Gastroesophageal sphincter (tissue), 4 donors: ENCODE measurements around the gene CPNE5. TPM values are rescaled to one million over a fixed set of nuclear protein-coding genes. Genes with fewer than 3 reads are reported as not detected.
"Not testable (repeated sequence)": the region's sequence is repeated elsewhere in the genome, so short reads cannot be mapped to it uniquely, and the experiment has no call there.

Source experiments
- ATAC-seq: fragments of 150-250 bp; one replicate; pipeline ENCODE4 v1.9.1; 2016; ENCODE audit warnings: mild to moderate bottlenecking, moderate library complexity
- H3K27ac ChIP-seq, 4 donors: fragments of 200-600 bp; sonication (generic) in 3 of 4; 1 replicate in 3 of 4; 2 replicates in 1 of 4; pipeline ENCODE4 v1.5.1; 2016 to 2019
- H3K27me3 ChIP-seq: fragments of 200-600 bp; sonication (generic); one replicate; pipeline ENCODE4 v1.5.1; 2019
- H3K36me3 ChIP-seq, 2 donors: fragments of 200-600 bp; sonication (generic); one replicate each; pipeline ENCODE4 v1.5.1; 2019; ENCODE audit warnings: control low read depth in 1 of 2
- H3K4me1 ChIP-seq, 3 donors: fragments of 200-600 bp; sonication (generic); 1 replicate in 2 of 3; 2 replicates in 1 of 3; pipeline ENCODE4 v1.5.1; 2016 to 2019; ENCODE audit warnings: control low read depth in 2 of 3
- H3K4me3 ChIP-seq, 2 donors: fragments of 200-600 bp; sonication (generic); one replicate each; pipeline ENCODE4 v1.5.1; 2019; ENCODE audit warnings: mild to moderate bottlenecking in 1 of 2, moderate library complexity in 1 of 2
- H3K9me3 ChIP-seq, 3 donors: fragments of 200-600 bp; sonication (generic); one replicate each; pipeline ENCODE4 v1.5.1; 2017 to 2019; ENCODE audit warnings: control low read depth in 2 of 3
- CTCF ChIP-seq, 4 experiments: fragments of 200-600 bp in 2 of 4; fragments of 450-650 bp in 2 of 4; sonication (generic) in 1 of 4; IDR thresholded peaks; one replicate each; pipeline ENCODE4 v1.5.1; 2017 to 2019; ENCODE audit warnings: antibody characterized with exemption in 4 of 4, mild to moderate bottlenecking in 2 of 4, moderate library complexity in 2 of 4
- EP300 ChIP-seq: sonication (generic); formaldehyde crosslinking; IDR thresholded peaks from one replicate; pipeline ENCODE4 v1.6.1; 2017; ENCODE audit warnings: antibody characterized with exemption, mild to moderate bottlenecking
- POLR2A ChIP-seq, 2 donors: fragments of 450-650 bp; IDR thresholded peaks; one replicate each; pipeline ENCODE4 v1.6.1; 2017; ENCODE audit warnings: antibody characterized with exemption in 2 of 2, mild to moderate bottlenecking in 2 of 2, moderate library complexity in 1 of 2
- POLR2AphosphoS5 ChIP-seq: sonication (generic); formaldehyde crosslinking; IDR thresholded peaks from one replicate; pipeline ENCODE4 v1.6.1; 2017; ENCODE audit warnings: antibody characterized with exemption
- WGBS, 2 donors: methylation state at CpG; one replicate each; pipeline ENCODE4 v1.1.5; 2018; ENCODE audit warnings: low coverage in 1 of 2; 5-methylcytosine and 5-hydroxymethylcytosine counted together
- total RNA-seq, 4 donors: library from RNA; depleted of rRNA; stranded (reverse); fragments of >200 nt; gene quantifications; one replicate each; pipeline ENCODE4 v1.1.0, GENCODE V29; 2016

The CPNE5 gene
- total RNA-seq, 4 donors from 2014 or later: 0.42 to 2.3 (median 1.5) TPM

GRCh38 chr6:36724514-36725390 lies 114.5 kb downstream of the CPNE5 start:
- 31 to 40% methylated on average over 7 to 12 of the region's 13 CpGs for WGBS, 2 donors
- no peaks in the 10 kb centered on the region for H3K27me3 ChIP-seq
- no peaks in the 10 kb centered on the region for H3K36me3 ChIP-seq
- H3K4me3 ChIP-seq: no peak overlapping the region
- H3K27ac ChIP-seq: no peak overlapping the region
- no peak for TF ChIP-seq POLR2A (IDR thresholded peaks at IDR 0.05)
- peak in 3 of 4 experiments; percentile 35 to 59 (median 57) for TF ChIP-seq CTCF (IDR thresholded peaks at IDR 0.05)
- no peaks in the 10 kb centered on the region for H3K9me3 ChIP-seq
- ATAC-seq: peak; percentile 50
- peaks cover 0 to 6% (median 0%) of the 10 kb centered on the region in 3 donors for H3K4me1 ChIP-seq

- not testable (repeated sequence) for H3K9me3 ChIP-seq, ATAC-seq, H3K4me3 ChIP-seq, H3K4me1 ChIP-seq, H3K36me3 ChIP-seq, H3K27ac ChIP-seq, H3K27me3 ChIP-seq
- 83 to 86% methylated on average over 4 of the region's 4 CpGs for WGBS, 2 donors
These were observed 115.3 kb downstream of the CPNE5 start for GRCh38 chr6:36723992-36724391.

- Histone ChIP-seq H3K27ac (no peak overlapping the region), H3K36me3 (no peaks in the 10 kb centered on the region), H3K27me3 (no peaks in the 10 kb centered on the region), H3K4me3 (no peak overlapping the region), H3K9me3 (no peaks in the 10 kb centered on the region), H3K4me1 (no peaks in the 10 kb centered on the region)
- no peak for ATAC-seq
- WGBS, 2 donors: 92 to 100% methylated on average over 1 to 2 of the region's 2 CpGs
- TF ChIP-seq POLR2A (IDR thresholded peaks at IDR 0.05) (no peak), CTCF (IDR thresholded peaks at IDR 0.05) (no peak), POLR2AphosphoS5 (no peak), EP300 (no peak)
These were observed 116.4 kb downstream of the CPNE5 start for GRCh38 chr6:36722879-36723278.

GRCh38 chr6:36722365-36722764 lies 116.9 kb downstream of the CPNE5 start:
- Histone ChIP-seq H3K27me3 (no peaks in the 10 kb centered on the region), H3K4me3 (no peak overlapping the region), H3K36me3 (no peaks in the 10 kb centered on the region), H3K9me3 (no peaks in the 10 kb centered on the region), H3K27ac (no peak overlapping the region), H3K4me1 (no peaks in the 10 kb centered on the region)
- ATAC-seq: no peak
- 100% methylated on average over 1 of the region's 10 CpGs; no CpG with 5 or more reads in 1 of the 2 donors for WGBS, 2 donors
- TF ChIP-seq POLR2A (IDR thresholded peaks at IDR 0.05): no peak
- TF ChIP-seq POLR2AphosphoS5: no peak
- no peak for TF ChIP-seq EP300
- no peak for TF ChIP-seq CTCF (IDR thresholded peaks at IDR 0.05)

GRCh38 chr6:36721369-36722140 lies 117.7 kb downstream of the CPNE5 start:
- Histone ChIP-seq H3K4me1 (no peaks in the 10 kb centered on the region), H3K36me3 (no peaks in the 10 kb centered on the region), H3K27me3 (no peaks in the 10 kb centered on the region), H3K4me3 (no peak overlapping the region), H3K27ac (no peak overlapping the region), H3K9me3 (no peaks in the 10 kb centered on the region)
- no peak for ATAC-seq
- TF ChIP-seq CTCF (IDR thresholded peaks at IDR 0.05): no peak
- no peak for TF ChIP-seq EP300
- TF ChIP-seq POLR2A (IDR thresholded peaks at IDR 0.05): no peak
- TF ChIP-seq POLR2AphosphoS5: no peak
- 93% methylated on average over 2 of the region's 15 CpGs; no CpG with 5 or more reads in 1 of the 2 donors for WGBS, 2 donors
